H1 (cell line): ENCODE data around the gene IFI16. TPM values are rescaled to one million over a fixed set of nuclear protein-coding genes. Genes with fewer than 3 reads are reported as not detected.

Source experiments
- CTCF ChIA-PET: fragments of 300-600 bp; sonication (Branson Sonifier 250); formaldehyde crosslinking; loops from one replicate; lab custom pipeline; 2021; ENCODE audit not compliant: partially characterized antibody; lab: Charles Lee
- POLR2A ChIA-PET: fragments of 300-600 bp; sonication (Branson Sonifier 250); formaldehyde crosslinking; loops from one replicate; lab custom pipeline; 2021; ENCODE audit warnings: inconsistent platforms; ENCODE audit not compliant: partially characterized antibody; lab: Charles Lee
- DNase-seq, 2 experiments: peaks; one replicate each; pipeline versions ENCODE4 v3.0.0 to v3.0.0-alpha.2; 2010 to 2022; ENCODE audit warnings: low spot score in 2 of 2, low read depth in 1 of 2, mixed read lengths in 1 of 2
- FAIRE-seq: peaks from 2 replicates; lab custom pipeline; 2011; peaks lifted over from hg19 to GRCh38; lab: Jason Lieb, UNC
- H2AFZ ChIP-seq: 2 replicates; pipeline ENCODE4 v1.8.1; 2012; ENCODE audit warnings: low read length, inconsistent platforms
- H2AK5ac ChIP-seq: 2 replicates; pipeline ENCODE4 v1.6.1; 2013; ENCODE audit warnings: low read depth, low read length
- H2BK120ac ChIP-seq: replicated peaks from 2 replicates; pipeline ENCODE3; 2013; ENCODE audit warnings: low read depth, low read length, inconsistent platforms
- H2BK12ac ChIP-seq: 2 replicates; pipeline ENCODE4 v1.6.1; 2013; ENCODE audit warnings: low read depth, low read length
- H2BK15ac ChIP-seq: 2 replicates; pipeline ENCODE4 v1.6.1; 2013; ENCODE audit warnings: low read length
- H2BK20ac ChIP-seq: 2 replicates; pipeline ENCODE4 v1.6.1; 2013; ENCODE audit warnings: low read length
- H2BK5ac ChIP-seq: 2 replicates; pipeline ENCODE4 v1.6.1; 2013; ENCODE audit warnings: low read depth, low read length
- H3K14ac ChIP-seq: 2 replicates; pipeline ENCODE4 v1.6.1; 2013; ENCODE audit warnings: inconsistent platforms; ENCODE audit not compliant: insufficient read length
- H3K18ac ChIP-seq: 2 replicates; pipeline ENCODE4 v1.6.1; 2013; ENCODE audit warnings: low read length; ENCODE audit errors: extremely low read depth
- H3K23ac ChIP-seq: 2 replicates; pipeline ENCODE4 v1.6.1; 2013; ENCODE audit warnings: inconsistent platforms; ENCODE audit not compliant: insufficient read length
- H3K23me2 ChIP-seq: 2 replicates; pipeline ENCODE4 v1.6.1; 2013; ENCODE audit warnings: low read depth, low read length
- H3K27ac ChIP-seq: 2 replicates; pipeline ENCODE4 v1.6.1; 2011; ENCODE audit warnings: low read depth, low read length, inconsistent platforms
- H3K27me3 ChIP-seq, 4 experiments: replicated peaks in 1 of 4; 1 replicate in 1 of 4; 2 replicates in 3 of 4; pipeline versions ENCODE4 v1.6.1 to v1.8.1; 2011 to 2013; ENCODE audit warnings: low read length in 3 of 4, mild to moderate bottlenecking in 3 of 4, inconsistent platforms in 2 of 4, mixed read lengths in 2 of 4, moderate library complexity in 1 of 4; ENCODE audit not compliant: control insufficient read depth in 3 of 4, insufficient read depth in 3 of 4; ENCODE audit errors: extremely low read depth in 1 of 4
- H3K36me3 ChIP-seq, 4 experiments: 2 replicates each; pipeline versions ENCODE4 v1.6.1 to v1.8.1; 2011 to 2013; ENCODE audit warnings: mild to moderate bottlenecking in 4 of 4, low read length in 3 of 4, moderate library complexity in 2 of 4, control low read depth in 1 of 4, inconsistent platforms in 1 of 4; ENCODE audit not compliant: insufficient read depth in 4 of 4, control insufficient read depth in 2 of 4
- H3K4ac ChIP-seq: replicated peaks from 2 replicates; pipeline ENCODE3; 2013; ENCODE audit warnings: low read length, low read depth, mixed read lengths, inconsistent platforms; ENCODE audit not compliant: insufficient read length
- H3K4me1 ChIP-seq, 4 experiments: replicated peaks in 1 of 4; 1 replicate in 1 of 4; 2 replicates in 3 of 4; pipeline versions ENCODE4 v1.6.1 to v1.8.1; 2011 to 2013; ENCODE audit warnings: low read length in 3 of 4, inconsistent platforms in 2 of 4, mixed read lengths in 1 of 4; ENCODE audit not compliant: insufficient read depth in 4 of 4, control insufficient read depth in 3 of 4
- H3K4me2 ChIP-seq, 2 experiments: 2 replicates each; pipeline versions ENCODE4 v1.6.1 to v1.8.1; 2011 to 2013; ENCODE audit warnings: low read depth in 2 of 2, low read length in 2 of 2, control low read depth in 1 of 2, inconsistent platforms in 1 of 2, mild to moderate bottlenecking in 1 of 2; ENCODE audit not compliant: insufficient read depth in 1 of 2
- H3K4me3 ChIP-seq, 4 experiments: fragments of 200-600, 300-600 bp in 1 of 4; sonication (generic), shearing (Covaris generic), sonication (Bioruptor Twin) in 1 of 4; 2 replicates each; pipeline versions ENCODE4 v1.5.1 to v1.8.1; 2011 to 2016; ENCODE audit warnings: low read length in 4 of 4, low read depth in 3 of 4, control low read depth in 2 of 4, inconsistent platforms in 2 of 4, mild to moderate bottlenecking in 2 of 4, mixed read lengths in 1 of 4, moderate library complexity in 1 of 4; ENCODE audit not compliant: insufficient read depth in 2 of 4; ENCODE audit errors: extremely low read depth in 1 of 4
- H3K56ac ChIP-seq: replicated peaks from 2 replicates; pipeline ENCODE3; 2013; ENCODE audit warnings: low read depth, mild to moderate bottlenecking, mixed read lengths, low read length, inconsistent platforms; ENCODE audit not compliant: insufficient read length
- H3K79me1 ChIP-seq: 2 replicates; pipeline ENCODE4 v1.6.1; 2013; ENCODE audit warnings: low read depth, low read length, control low read depth
- H3K79me2 ChIP-seq, 2 experiments: 2 replicates each; pipeline versions ENCODE4 v1.6.1 to v1.8.1; 2012 to 2013; ENCODE audit warnings: low read length in 2 of 2, mild to moderate bottlenecking in 2 of 2, inconsistent platforms in 1 of 2; ENCODE audit not compliant: insufficient read depth in 2 of 2, control insufficient read depth in 1 of 2
- H3K9ac ChIP-seq, 4 experiments: replicated peaks in 1 of 4; 1 replicate in 1 of 4; 2 replicates in 3 of 4; pipeline versions ENCODE4 v1.6.1 to v1.8.1; 2011 to 2013; ENCODE audit warnings: low read depth in 3 of 4, low read length in 3 of 4, control low read depth in 2 of 4, mild to moderate bottlenecking in 2 of 4, moderate library complexity in 2 of 4, inconsistent platforms in 1 of 4; ENCODE audit errors: extremely low read depth in 1 of 4
- H3K9me3 ChIP-seq, 2 experiments: 2 replicates each; pipeline versions ENCODE4 v1.6.1 to v1.8.1; 2012 to 2013; ENCODE audit warnings: mild to moderate bottlenecking in 2 of 2, moderate library complexity in 2 of 2, control low read depth in 1 of 2, inconsistent platforms in 1 of 2, low read depth in 1 of 2, low read length in 1 of 2, mixed read lengths in 1 of 2; ENCODE audit not compliant: insufficient read depth in 2 of 2
- H4K20me1 ChIP-seq, 2 experiments: replicated peaks in 1 of 2; 2 replicates each; pipeline versions ENCODE3 to v1.8.1; 2011 to 2013; ENCODE audit warnings: inconsistent platforms in 2 of 2, low read length in 2 of 2, mild to moderate bottlenecking in 1 of 2; ENCODE audit not compliant: insufficient read depth in 2 of 2, control insufficient read depth in 1 of 2
- H4K5ac ChIP-seq: 2 replicates; pipeline ENCODE4 v1.6.1; 2013; ENCODE audit warnings: low read length, low read depth, mixed read lengths, inconsistent platforms; ENCODE audit not compliant: insufficient read length
- H4K8ac ChIP-seq: 2 replicates; pipeline ENCODE4 v1.8.0; 2013; ENCODE audit warnings: mild to moderate bottlenecking, moderate library complexity, low read length, inconsistent platforms; ENCODE audit not compliant: insufficient read depth; ENCODE audit errors: extremely low read depth
- H4K91ac ChIP-seq: replicated peaks from 2 replicates; pipeline ENCODE3; 2013; ENCODE audit warnings: low read length, mixed read lengths, inconsistent platforms; ENCODE audit not compliant: insufficient read length
- BCL11A ChIP-seq, 2 experiments: IDR thresholded peaks; one replicate each; pipeline ENCODE4 v1.6.1; 2011; ENCODE audit warnings: low read depth in 2 of 2, low read length in 2 of 2, mild to moderate bottlenecking in 2 of 2
- CBX8 ChIP-seq: fragments of 300-800, 300-1000 bp; sonication (generic); IDR thresholded peaks from 2 replicates; pipeline ENCODE4 v1.7.1; 2016; ENCODE audit warnings: low read depth, low read length, borderline replicate concordance
- CEBPB ChIP-seq: IDR thresholded peaks from 2 replicates; pipeline ENCODE4 v1.6.1; 2012; ENCODE audit warnings: low read depth, low read length
- EP300 ChIP-seq, 2 experiments: IDR thresholded peaks; 1 replicate in 1 of 2; 2 replicates in 1 of 2; pipeline ENCODE4 v1.6.1; 2011 to 2012; ENCODE audit warnings: low read depth in 2 of 2, low read length in 2 of 2, mild to moderate bottlenecking in 2 of 2, borderline replicate concordance in 1 of 2, inconsistent platforms in 1 of 2, moderate library complexity in 1 of 2
- JUN ChIP-seq: IDR thresholded peaks from 2 replicates; pipeline ENCODE4 v1.6.1; 2011; ENCODE audit warnings: low read depth, mild to moderate bottlenecking, improper control_type of control experiment, low read length
- POLR2AphosphoS5 ChIP-seq: IDR thresholded peaks from 2 replicates; pipeline ENCODE4 v1.6.1; 2011; ENCODE audit warnings: low read depth, low read length
- RXRA ChIP-seq: IDR thresholded peaks from 2 replicates; pipeline ENCODE4 v1.6.1; 2011; ENCODE audit warnings: low read depth, mild to moderate bottlenecking, low read length, moderate library complexity; ENCODE audit not compliant: insufficient read depth
- SAP30 ChIP-seq: fragments of 300-600 bp; sonication (generic); IDR thresholded peaks from 2 replicates; pipeline ENCODE4 v1.7.1; 2012; ENCODE audit warnings: low read length, moderate library complexity, mild to moderate bottlenecking, inconsistent platforms; ENCODE audit not compliant: insufficient read depth, insufficient replicate concordance
- SIRT6 ChIP-seq: IDR thresholded peaks from one replicate; pipeline ENCODE4 v1.7.1; 2012; ENCODE audit warnings: low read length, inconsistent platforms
- SP4 ChIP-seq: IDR thresholded peaks from 2 replicates; pipeline ENCODE4 v1.6.1; 2012; ENCODE audit warnings: low read length, inconsistent platforms
- WGBS, 2 experiments: shearing (Covaris generic) in 1 of 2; methylation state at CpG; one replicate each; pipeline versions ENCODE4 v1.1.6 to v1.1.7; 2013 to 2015; ENCODE audit warnings: low lambda C conversion rate in 2 of 2, mixed read lengths in 2 of 2, inconsistent platforms in 1 of 2, low coverage in 1 of 2, missing lambda C conversion rate in 1 of 2; ENCODE audit not compliant: insufficient replicate concordance in 2 of 2, insufficient coverage in 1 of 2, insufficient read length in 1 of 2; ENCODE audit errors: extremely low coverage in 1 of 2, missing lambda C conversion rate in 1 of 2; 5-methylcytosine and 5-hydroxymethylcytosine counted together
- polyA plus RNA-seq, 7 experiments: library from polyadenylated mRNA; depleted of rRNA in 3 of 7; stranded (reverse) in 5 of 7; unstranded in 2 of 7; fragments of >200 nt in 5 of 7; fragments of 200-250 nt in 2 of 7; gene quantifications; 1 replicate in 5 of 7; 2 replicates in 1 of 7; 4 replicates in 1 of 7; pipeline versions ENCODE4 v1.2.1 to v1.2.3, GENCODE V29; 2011 to 2013; ENCODE audit warnings: missing spikeins in 2 of 7, mixed read lengths in 2 of 7
- total RNA-seq: library from RNA; stranded (reverse); fragmentation: NEBNext Ultra II Directional; extraction: Animal tissue kit (Norgen Biotek cat#: 25700); gene quantifications from 2 replicates; pipeline ENCODE4 v1.2.1, GENCODE V29; 2021
- TF ChIP-seq, protein P1 (sequence below): IDR thresholded peaks from 2 replicates; pipeline ENCODE4 v1.6.1; 2012; ENCODE audit warnings: low read length, inconsistent platforms

Gene IFI16
- total and polyA plus RNA-seq, 2 of the 8 experiments (the other 6 are each of a cell fraction or from before 2014, with no cell fraction given): 0.63 to 0.74 TPM

GRCh38 chr1:159040893-159041724 is 31.4 kb downstream of the IFI16 start:
- Histone ChIP-seq H3K27me3 (no peaks in the 10 kb centered on the region), H2BK120ac (no peak overlapping the region), H3K79me2 (no peaks in the 10 kb centered on the region), H4K5ac (no peak overlapping the region), H2AK5ac (no peak overlapping the region), H2BK12ac (no peak overlapping the region), H3K9ac (no peak overlapping the region), H4K20me1 (no peaks in the 10 kb centered on the region), H4K8ac (no peak overlapping the region), H3K79me1 (no peaks in the 10 kb centered on the region), H2AFZ (no peak overlapping the region), H4K91ac (no peak overlapping the region), H3K9me3 (no peaks in the 10 kb centered on the region), H2BK20ac (no peak overlapping the region), H3K27ac (no peak overlapping the region), H3K56ac (no peak overlapping the region), H3K18ac (no peak overlapping the region), H3K4me3 (no peak overlapping the region), H3K4me2 (no peak overlapping the region), H3K4ac (no peak overlapping the region), H3K14ac (no peak overlapping the region), H3K23ac (no peak overlapping the region), H2BK5ac (no peak overlapping the region), H2BK15ac (no peak overlapping the region), H3K4me1 (no peaks in the 10 kb centered on the region), H3K23me2 (no peaks in the 10 kb centered on the region), H3K36me3 (no peaks in the 10 kb centered on the region)
- CTCF ChIA-PET: interaction anchor here (0.6 to 1.2 kb wide), 3 partner anchors 15 to 93 kb away, joined by 3 to 5 read pairs (median 4); no protein-coding TSS in a partner anchor
- WGBS, 2 experiments: 86% methylated on average over 7 of the region's 7 CpGs; no CpG with 5 or more reads in 1 of the 2 experiments
- DNase-seq: no peak
- POLR2A ChIA-PET: no interaction called here
- no peak for FAIRE-seq
- TF ChIP-seq RXRA (no peak), CEBPB (no peak), BCL11A (IDR thresholded peaks at IDR 0.05; ENCODE audit: low read depth in 2 of 2, low read length in 2 of 2) (no peak), SP4 (no peak), CBX8 (no peak), SAP30 (no peak), POLR2AphosphoS5 (no peak), SIRT6 (no peak), EP300 (IDR thresholded peaks at IDR 0.05; ENCODE audit: borderline replicate concordance in 1 of 2, low read depth in 2 of 2, low read length in 2 of 2) (no peak), JUN (no peak)
- TF ChIP-seq, protein P1, sequence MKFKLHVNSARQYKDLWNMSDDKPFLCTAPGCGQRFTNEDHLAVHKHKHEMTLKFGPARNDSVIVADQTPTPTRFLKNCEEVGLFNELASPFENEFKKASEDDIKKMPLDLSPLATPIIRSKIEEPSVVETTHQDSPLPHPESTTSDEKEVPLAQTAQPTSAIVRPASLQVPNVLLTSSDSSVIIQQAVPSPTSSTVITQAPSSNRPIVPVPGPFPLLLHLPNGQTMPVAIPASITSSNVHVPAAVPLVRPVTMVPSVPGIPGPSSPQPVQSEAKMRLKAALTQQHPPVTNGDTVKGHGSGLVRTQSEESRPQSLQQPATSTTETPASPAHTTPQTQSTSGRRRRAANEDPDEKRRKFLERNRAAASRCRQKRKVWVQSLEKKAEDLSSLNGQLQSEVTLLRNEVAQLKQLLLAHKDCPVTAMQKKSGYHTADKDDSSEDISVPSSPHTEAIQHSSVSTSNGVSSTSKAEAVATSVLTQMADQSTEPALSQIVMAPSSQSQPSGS: no peak
